ENCODE measurements around the gene TDO2.

Gene TDO2

GRCh38 chr4:155903453-155903852 is at the start of gene TDO2:
TSS of gene TDO2 (plus strand) at chr4:155903696. CDS start at chr4:155903759, 63 bp downstream.
- H3K4me3 ChIP-seq (ENCODE audit: low read depth, low read length) = no peak within 1 kb of the TSS
- no peak for TF ChIP-seq MYC (IDR thresholded peaks at IDR 0.05; ENCODE audit: low read depth, low read length)
- TF ChIP-seq POLR2A (IDR thresholded peaks at IDR 0.05; ENCODE audit: extremely low read depth, insufficient read length) = no peak
- TF ChIP-seq MAX (IDR thresholded peaks at IDR 0.05; ENCODE audit: low read depth, low read length) = no peak
- no peak for DNase-seq (ENCODE audit: low read depth)

- no peak for TF ChIP-seq CTCF (IDR thresholded peaks at IDR 0.05; ENCODE audit: low read depth, low read length)
- DNase-seq (ENCODE audit: low read depth) = no peak
- H3K4me3 ChIP-seq (ENCODE audit: low read depth, low read length) = no peak overlapping the region
Observed at GRCh38 chr4:155854582-155855226, 48.8 kb upstream of the TDO2 start.

- TF ChIP-seq MAX (IDR thresholded peaks at IDR 0.05; ENCODE audit: low read depth, low read length) (no peak), MYC (IDR thresholded peaks at IDR 0.05; ENCODE audit: low read depth, low read length) (no peak), CTCF (IDR thresholded peaks at IDR 0.05; ENCODE audit: low read depth, low read length) (no peak), POLR2A (IDR thresholded peaks at IDR 0.05; ENCODE audit: extremely low read depth, insufficient read length) (no peak)
- no peak for DNase-seq (ENCODE audit: low read depth)
- no peak overlapping the region for H3K4me3 ChIP-seq (ENCODE audit: low read depth, low read length)
Observed at GRCh38 chr4:155855897-155856296, 47.6 kb upstream of the TDO2 start.

GRCh38 chr4:155866177-155866576 is 37.3 kb upstream of the TDO2 start, which contains the start of gene ASIC5:
TSS of gene ASIC5 (minus strand) at chr4:155866277. CDS start at chr4:155866226, 51 bp downstream.
- no peak for DNase-seq (ENCODE audit: low read depth)
- no peak for TF ChIP-seq MAX (IDR thresholded peaks at IDR 0.05; ENCODE audit: low read depth, low read length)
- TF ChIP-seq CTCF (IDR thresholded peaks at IDR 0.05; ENCODE audit: low read depth, low read length) = no peak
- TF ChIP-seq MYC (IDR thresholded peaks at IDR 0.05; ENCODE audit: low read depth, low read length) = no peak
- no peak for TF ChIP-seq POLR2A (IDR thresholded peaks at IDR 0.05; ENCODE audit: extremely low read depth, insufficient read length)
- H3K4me3 ChIP-seq (ENCODE audit: low read depth, low read length) = no peak within 1 kb of the TSS

- DNase-seq (ENCODE audit: low read depth) = no peak
Observed at GRCh38 chr4:155875878-155876277, 27.6 kb upstream of the TDO2 start.

More at GRCh38 chr4:155875878-155876277, 27.6 kb upstream of the TDO2 start:
- no peak overlapping the region for H3K4me3 ChIP-seq (ENCODE audit: low read depth, low read length)
- no peak for TF ChIP-seq CTCF (IDR thresholded peaks at IDR 0.05; ENCODE audit: low read depth, low read length)
- TF ChIP-seq POLR2A (IDR thresholded peaks at IDR 0.05; ENCODE audit: extremely low read depth, insufficient read length) = no peak
- TF ChIP-seq MAX (IDR thresholded peaks at IDR 0.05; ENCODE audit: low read depth, low read length) = no peak
- TF ChIP-seq MYC (IDR thresholded peaks at IDR 0.05; ENCODE audit: low read depth, low read length) = no peak
